Heart left ventricle (tissue), 13 donors: ENCODE measurements around the gene CYP27C1.

Experiments
- POLR2A ChIP-seq, 2 donors: fragments of 450-650 bp; IDR thresholded peaks; one replicate each; pipeline ENCODE4 v1.6.1; 2017; ENCODE audit warnings: antibody characterized with exemption in 2 of 2, mild to moderate bottlenecking in 2 of 2, moderate library complexity in 2 of 2
- TF ChIP-seq, protein P1 (sequence below), 12 donors: fragments of 200-600 bp; sonication (generic) in 4 of 12; IDR thresholded peaks; one replicate each; pipeline versions ENCODE4 v1.5.0 to v1.8.0; 2018 to 2022; ENCODE audit warnings: antibody characterized with exemption in 12 of 12, mild to moderate bottlenecking in 5 of 12
- donor health status: ischemic (EF 13 %, LVEDD 7.1; RV severe dilation, severe dysfunction).
- donor health status: DM: no; HTN: yes; CAD: no.
- donor health status: DM: no; HTN: no; CAD: no.
- donor health status: ischemic (EF 25% LVEDD 6.9; RV normal size, moderate dysfunction).
- donor health status: ischemic (EF 25% LVEDD 5.7; RV mildly dilated, moderate dysfunction).
- donor health status: ischemic (EF 35%, LVEDD 5.7; RV mildly dilated, moderate dysfunction).
- donor health status: nonischemic (EF 11% LVEDD 7.7; RV severe dilation, severe dysfunction).
- donor health status: DM: yes; HTN: yes; CAD: no.
- donor health status: PGD.
- donor health status: ischemic (EF 29% LVEDD 5.4; RV normal size, mild dysfunction).
- donor health status: nonischemic (EF 23%, LVEDD 6.1; RV moderate dilation, normal function).

DNA sequence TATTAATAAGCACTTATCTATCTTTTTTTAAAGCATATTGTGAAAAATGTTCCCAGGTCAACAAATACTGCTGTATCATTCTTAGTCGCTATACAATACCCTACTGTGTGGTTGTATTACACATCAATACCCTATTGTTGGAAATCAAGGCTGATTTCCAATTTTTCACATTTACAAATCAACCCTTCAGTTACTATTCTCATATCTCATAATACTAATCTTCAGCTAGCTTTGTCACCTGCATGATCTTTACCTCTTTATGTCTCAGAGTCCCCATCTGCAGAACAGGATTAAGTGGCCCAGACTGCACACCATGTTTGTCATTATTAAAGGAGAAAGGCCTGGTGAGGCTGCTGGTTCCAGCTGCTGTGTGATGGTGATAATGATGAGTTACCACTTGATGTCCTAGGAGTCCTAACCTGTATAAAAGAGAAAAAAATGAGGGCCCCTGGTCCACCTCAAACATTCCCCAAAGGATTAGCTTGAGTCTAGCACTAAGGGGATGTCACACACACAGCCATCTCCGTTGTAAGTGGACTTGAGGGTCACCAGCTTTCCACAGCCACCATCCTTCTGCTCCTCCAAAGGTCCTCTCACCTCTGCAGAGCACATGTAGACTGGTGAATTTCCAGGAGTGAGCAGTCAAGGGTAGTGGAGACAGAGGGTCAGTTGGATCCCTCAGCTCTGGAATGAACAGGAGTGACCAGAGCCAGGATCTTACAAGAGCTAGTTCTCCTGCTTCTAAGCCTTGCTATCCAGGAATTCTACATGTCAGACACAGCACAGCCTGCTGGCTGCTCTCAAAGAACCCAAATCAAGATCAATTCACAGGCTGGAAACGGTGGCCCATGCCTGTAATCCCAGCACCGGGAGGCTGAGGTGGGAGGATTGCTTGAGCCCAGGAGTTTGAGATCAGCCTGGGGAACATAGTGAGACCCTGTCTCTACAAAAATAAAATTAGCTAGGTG, 77.2 kb downstream of the CYP27C1 start:
- TF ChIP-seq, protein P1, sequence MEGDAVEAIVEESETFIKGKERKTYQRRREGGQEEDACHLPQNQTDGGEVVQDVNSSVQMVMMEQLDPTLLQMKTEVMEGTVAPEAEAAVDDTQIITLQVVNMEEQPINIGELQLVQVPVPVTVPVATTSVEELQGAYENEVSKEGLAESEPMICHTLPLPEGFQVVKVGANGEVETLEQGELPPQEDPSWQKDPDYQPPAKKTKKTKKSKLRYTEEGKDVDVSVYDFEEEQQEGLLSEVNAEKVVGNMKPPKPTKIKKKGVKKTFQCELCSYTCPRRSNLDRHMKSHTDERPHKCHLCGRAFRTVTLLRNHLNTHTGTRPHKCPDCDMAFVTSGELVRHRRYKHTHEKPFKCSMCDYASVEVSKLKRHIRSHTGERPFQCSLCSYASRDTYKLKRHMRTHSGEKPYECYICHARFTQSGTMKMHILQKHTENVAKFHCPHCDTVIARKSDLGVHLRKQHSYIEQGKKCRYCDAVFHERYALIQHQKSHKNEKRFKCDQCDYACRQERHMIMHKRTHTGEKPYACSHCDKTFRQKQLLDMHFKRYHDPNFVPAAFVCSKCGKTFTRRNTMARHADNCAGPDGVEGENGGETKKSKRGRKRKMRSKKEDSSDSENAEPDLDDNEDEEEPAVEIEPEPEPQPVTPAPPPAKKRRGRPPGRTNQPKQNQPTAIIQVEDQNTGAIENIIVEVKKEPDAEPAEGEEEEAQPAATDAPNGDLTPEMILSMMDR (IDR thresholded peaks at IDR 0.05), result no peak
- TF ChIP-seq POLR2A (IDR thresholded peaks at IDR 0.05), result no peak
